Measurements from ENCODE around the gene CFAP300. TPM values are rescaled to one million over a fixed set of nuclear protein-coding genes. Genes with fewer than 3 reads are reported as not detected.
A peak's percentile ranks its signal among the peaks of the same experiment; 100 is the strongest.

CFAP300 gene
- 8.2 TPM for total RNA-seq
- polyA plus RNA-seq (ENCODE audit: insufficient read depth, low read depth, low replicate concordance), result 4.3 TPM
- long read RNA-seq, donor 1, partial matches to known transcripts, result 0 of 2 reads
- long read RNA-seq, donor 1, other reads (novel, unspliced or antisense), result 0 of 2 reads
- long read RNA-seq, donor 2, result 0 reads
- long read RNA-seq, donor 3, partial matches to known transcripts, result 0 of 1 reads
- long read RNA-seq, donor 3, other reads (novel, unspliced or antisense), result 0 of 1 reads
- long read RNA-seq, donor 4, partial matches to known transcripts, result 0 of 1 reads
- long read RNA-seq, donor 4, other reads (novel, unspliced or antisense), result 0 of 1 reads
- long read RNA-seq, donor 5, result 0 reads
- long read RNA-seq, donor 6, transcript CFAP300-201 (7 exons, 2,193 nt), result major isoform, 5 of 7 reads
- long read RNA-seq, donor 6, partial matches to known transcripts, result 0 of 7 reads
- long read RNA-seq, donor 6, other reads (novel, unspliced or antisense), result 0 of 7 reads
- long read RNA-seq, donor 7, partial matches to known transcripts, result 5 of 7 reads
- long read RNA-seq, donor 7, other reads (novel, unspliced or antisense), result 0 of 7 reads
- long read RNA-seq, donor 8, result 0 reads
- long read RNA-seq, donor 9, result 0 reads
- long read RNA-seq, donor 10, result 0 reads

DNA sequence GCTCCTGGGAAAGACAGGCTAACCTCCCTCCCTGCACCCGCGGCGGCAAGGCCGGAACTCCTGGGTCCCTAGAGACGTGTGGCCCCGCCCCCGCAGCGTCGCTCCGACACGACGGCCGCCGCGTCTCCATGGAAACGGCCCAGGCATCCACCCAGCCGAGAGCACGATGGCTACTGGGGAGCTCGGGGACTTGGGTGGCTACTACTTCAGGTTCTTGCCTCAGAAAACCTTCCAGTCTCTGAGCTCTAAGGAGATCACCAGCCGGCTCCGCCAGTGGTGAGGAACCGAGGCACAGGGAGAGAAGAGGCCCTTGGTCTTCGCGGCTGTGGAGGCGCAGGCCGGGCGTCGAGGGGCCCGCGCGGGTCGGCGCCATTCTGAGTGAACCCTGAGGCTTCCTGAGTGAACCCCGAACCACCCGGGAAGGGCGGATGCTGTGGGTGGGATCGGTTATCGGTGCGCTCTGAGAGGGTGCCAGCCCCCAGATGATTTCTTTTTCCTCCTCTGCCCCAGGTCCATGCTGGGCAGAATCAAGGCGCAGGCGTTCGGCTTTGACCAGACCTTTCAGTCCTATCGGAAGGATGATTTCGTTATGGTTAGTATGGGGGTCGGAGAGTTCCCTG, at the start of gene CFAP300:
Gene CFAP300, plus strand, starts transcription at position 133 of the 620 bp plus-strand sequence. Its CDS starts 34 bp downstream, at position 167.
- TF ChIP-seq, protein P1, sequence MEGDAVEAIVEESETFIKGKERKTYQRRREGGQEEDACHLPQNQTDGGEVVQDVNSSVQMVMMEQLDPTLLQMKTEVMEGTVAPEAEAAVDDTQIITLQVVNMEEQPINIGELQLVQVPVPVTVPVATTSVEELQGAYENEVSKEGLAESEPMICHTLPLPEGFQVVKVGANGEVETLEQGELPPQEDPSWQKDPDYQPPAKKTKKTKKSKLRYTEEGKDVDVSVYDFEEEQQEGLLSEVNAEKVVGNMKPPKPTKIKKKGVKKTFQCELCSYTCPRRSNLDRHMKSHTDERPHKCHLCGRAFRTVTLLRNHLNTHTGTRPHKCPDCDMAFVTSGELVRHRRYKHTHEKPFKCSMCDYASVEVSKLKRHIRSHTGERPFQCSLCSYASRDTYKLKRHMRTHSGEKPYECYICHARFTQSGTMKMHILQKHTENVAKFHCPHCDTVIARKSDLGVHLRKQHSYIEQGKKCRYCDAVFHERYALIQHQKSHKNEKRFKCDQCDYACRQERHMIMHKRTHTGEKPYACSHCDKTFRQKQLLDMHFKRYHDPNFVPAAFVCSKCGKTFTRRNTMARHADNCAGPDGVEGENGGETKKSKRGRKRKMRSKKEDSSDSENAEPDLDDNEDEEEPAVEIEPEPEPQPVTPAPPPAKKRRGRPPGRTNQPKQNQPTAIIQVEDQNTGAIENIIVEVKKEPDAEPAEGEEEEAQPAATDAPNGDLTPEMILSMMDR (IDR thresholded peaks at IDR 0.05; ENCODE audit: borderline replicate concordance, extremely low read depth, insufficient read depth), result no peak
- H3K27ac ChIP-seq (ENCODE audit: low read depth in 2 of 2, low read length in 2 of 2), result no peak within 1 kb of the TSS
- intact Hi-C loops (cut with DNase I), result no loop called here
- DNase-seq, result peak; percentile 76 to 97 (median 89)
- no peak for FAIRE-seq
- no peaks in the 10 kb centered on the region for H3K4me1 ChIP-seq (ENCODE audit: control insufficient read depth in 2 of 3, insufficient read depth in 2 of 3, low read depth in 1 of 3, low read length in 3 of 3)
- H3K9me3 ChIP-seq (ENCODE audit: control insufficient read depth in 2 of 3, insufficient read depth in 1 of 3, low read length in 3 of 3), result peaks cover 0 to 3% (median 0%) of the 10 kb centered on the region in 3 donors
- H3K36me3 ChIP-seq (ENCODE audit: control insufficient read depth in 2 of 3, insufficient read depth in 3 of 3, low read length in 3 of 3), result no peaks in the 10 kb centered on the region
- H3K9ac ChIP-seq (ENCODE audit: low read length in 3 of 3), result peak within 1 kb of the TSS in 2 of 3 donors; percentile 70 to 77
- no peaks in the 10 kb centered on the region for H3K27me3 ChIP-seq (ENCODE audit: control insufficient read depth, insufficient read depth, low read length)
- H3K4me3 ChIP-seq (ENCODE audit: low read length in 3 of 3), result peak within 1 kb of the TSS; percentile 64 to 76 (median 66)

DNA sequence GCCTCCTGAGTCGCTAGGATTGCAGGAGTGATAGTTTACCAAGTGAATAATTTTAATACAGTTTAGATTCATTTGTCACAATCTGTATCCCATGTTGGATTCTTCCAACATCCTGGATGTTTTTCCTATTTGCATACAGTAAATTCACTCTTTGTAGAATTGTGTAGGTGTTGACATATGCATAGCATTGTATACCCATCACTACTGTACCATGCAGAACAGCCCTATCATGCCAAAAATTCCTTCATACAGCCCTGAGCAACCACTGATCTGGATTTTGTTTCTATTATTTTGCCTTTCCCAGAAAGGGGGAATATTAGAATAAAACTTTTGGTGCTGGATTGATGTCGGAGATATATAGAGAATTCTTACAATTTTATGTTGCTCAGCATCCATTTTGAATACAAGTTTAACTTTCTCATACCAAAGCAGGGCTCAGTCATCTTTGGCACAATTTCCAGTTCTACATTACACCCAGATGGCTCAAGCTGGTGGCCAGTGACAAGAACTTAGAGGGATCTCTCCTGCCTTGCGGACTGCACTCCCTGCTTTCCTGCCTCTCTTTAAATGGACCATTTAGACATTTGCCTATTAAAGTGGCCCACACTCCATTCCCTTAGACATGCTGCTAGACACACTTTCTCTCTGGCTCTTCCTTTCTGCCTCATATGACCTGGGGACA, 45.4 kb upstream of the CFAP300 start:
- H3K36me3 ChIP-seq (ENCODE audit: control insufficient read depth in 2 of 3, insufficient read depth in 3 of 3, low read length in 3 of 3), result no peaks in the 10 kb centered on the region
- DNase-seq (no peak), FAIRE-seq (no peak)
- H3K27ac ChIP-seq (ENCODE audit: low read depth in 2 of 2, low read length in 2 of 2), result no peak overlapping the region
- H3K9me3 ChIP-seq (ENCODE audit: control insufficient read depth in 2 of 3, insufficient read depth in 1 of 3, low read length in 3 of 3), result no peaks in the 10 kb centered on the region
- H3K4me3 ChIP-seq (ENCODE audit: low read length in 3 of 3), result no peak overlapping the region
- no peaks in the 10 kb centered on the region for H3K4me1 ChIP-seq (ENCODE audit: control insufficient read depth in 2 of 3, insufficient read depth in 2 of 3, low read depth in 1 of 3, low read length in 3 of 3)
- H3K27me3 ChIP-seq (ENCODE audit: control insufficient read depth, insufficient read depth, low read length), result no peaks in the 10 kb centered on the region
- TF ChIP-seq, protein P1 (IDR thresholded peaks at IDR 0.05; ENCODE audit: borderline replicate concordance, extremely low read depth, insufficient read depth), result no peak
- H3K9ac ChIP-seq (ENCODE audit: low read length in 3 of 3), result no peak overlapping the region
- intact Hi-C loops (cut with DNase I), result loop anchor here (10.0 kb wide), 1 partner anchor 137 kb away; no protein-coding TSS in a partner anchor

DNA sequence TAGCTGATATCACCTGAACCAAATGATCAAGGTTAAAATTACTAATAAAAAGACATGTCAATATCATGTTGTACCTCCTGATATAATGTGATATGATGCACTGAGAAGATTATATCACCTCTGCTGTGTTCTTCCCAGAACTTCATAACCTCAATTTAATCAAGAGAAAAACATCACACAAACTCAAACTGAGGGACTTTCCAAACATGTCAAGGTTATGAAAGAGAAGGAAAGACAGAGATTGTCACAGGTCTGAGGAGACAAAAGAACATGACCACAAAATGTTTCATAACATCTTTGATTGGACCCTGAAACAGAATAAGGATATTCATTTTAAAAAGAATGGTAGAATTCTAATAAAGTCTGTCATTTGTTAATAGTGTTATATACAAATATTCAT, 43.0 kb upstream of the CFAP300 start:
- no peak for DNase-seq
- Histone ChIP-seq H3K27ac (ENCODE audit: low read depth in 2 of 2, low read length in 2 of 2) (no peak overlapping the region), H3K9me3 (ENCODE audit: control insufficient read depth in 2 of 3, insufficient read depth in 1 of 3, low read length in 3 of 3) (no peaks in the 10 kb centered on the region), H3K4me3 (ENCODE audit: low read length in 3 of 3) (no peak overlapping the region), H3K27me3 (ENCODE audit: control insufficient read depth, insufficient read depth, low read length) (no peaks in the 10 kb centered on the region), H3K9ac (ENCODE audit: low read length in 3 of 3) (no peak overlapping the region), H3K4me1 (ENCODE audit: control insufficient read depth in 2 of 3, insufficient read depth in 2 of 3, low read depth in 1 of 3, low read length in 3 of 3) (peaks cover 0 to 4% (median 0%) of the 10 kb centered on the region in 3 donors), H3K36me3 (ENCODE audit: control insufficient read depth in 2 of 3, insufficient read depth in 3 of 3, low read length in 3 of 3) (no peaks in the 10 kb centered on the region)
- intact Hi-C loops (cut with DNase I), result loop anchor here (10.0 kb wide), 1 partner anchor 139 kb away; no protein-coding TSS in a partner anchor
- TF ChIP-seq, protein P1 (IDR thresholded peaks at IDR 0.05; ENCODE audit: borderline replicate concordance, extremely low read depth, insufficient read depth), result no peak
- FAIRE-seq, result no peak

Data from kidney (tissue), 22 donors.